Prostate gland (tissue), 2 donors: ENCODE results near the gene EVI5. TPM values are rescaled to one million over a fixed set of nuclear protein-coding genes. Genes with fewer than 3 reads are reported as not detected.

Experiments
- DNase-seq: peaks from one replicate; pipeline ENCODE4 v3.0.0-alpha.2; 2019; ENCODE audit warnings: low spot score
- H3K27ac ChIP-seq, 2 donors: fragments of 200-600 bp; sonication (generic); 2 replicates each; pipeline ENCODE4 v1.5.1; 2017 to 2019
- H3K27me3 ChIP-seq: fragments of 200-600 bp; sonication (generic); replicated peaks from 2 replicates; pipeline ENCODE4 v1.5.1; 2019; ENCODE audit not compliant: insufficient read depth
- H3K36me3 ChIP-seq, 2 donors: fragments of 200-600 bp; sonication (generic); 1 replicate in 1 of 2; 2 replicates in 1 of 2; pipeline versions ENCODE4 v1.5.1 to v1.8.1; 2017 to 2019
- H3K4me1 ChIP-seq: fragments of 200-600 bp; sonication (generic); replicated peaks from 2 replicates; pipeline ENCODE4 v1.5.1; 2019
- H3K4me3 ChIP-seq, 2 donors: fragments of 200-600 bp; sonication (generic); 2 replicates each; pipeline ENCODE4 v1.5.1; 2017 to 2019
- H3K9me3 ChIP-seq: fragments of 200-600 bp; sonication (generic); 2 replicates; pipeline ENCODE4 v1.5.1; 2017
- CTCF ChIP-seq, 4 experiments: fragments of 200-600 bp in 2 of 4; fragments of 450-650 bp in 2 of 4; sonication (generic) in 2 of 4; IDR thresholded peaks; 1 replicate in 3 of 4; 2 replicates in 1 of 4; pipeline ENCODE4 v1.5.1; 2016 to 2019; ENCODE audit warnings: antibody characterized with exemption in 4 of 4, mild to moderate bottlenecking in 2 of 4, moderate library complexity in 2 of 4
- POLR2A ChIP-seq: fragments of 450-650 bp; IDR thresholded peaks from one replicate; pipeline ENCODE4 v1.6.1; 2016; ENCODE audit warnings: antibody characterized with exemption, mild to moderate bottlenecking
- POLR2AphosphoS5 ChIP-seq: sonication (generic); formaldehyde crosslinking; IDR thresholded peaks from one replicate; pipeline ENCODE4 v1.6.1; 2017; ENCODE audit warnings: antibody characterized with exemption
- WGBS: methylation state at CpG from one replicate; pipeline ENCODE4 v1.1.5; 2018; 5-methylcytosine and 5-hydroxymethylcytosine counted together
- intact Hi-C: fragments of 100-400 bp; cut with DNase I; formaldehyde crosslinking; loops from one replicate; pipeline ENCODE4 v1.14.2; 2022
- total RNA-seq, 2 donors: library from RNA; depleted of rRNA; stranded (reverse); fragments of >200 nt; gene quantifications; one replicate each; pipeline ENCODE4 v1.1.0, GENCODE V29; 2016

Gene EVI5
- total RNA-seq, 2 donors from 2014 or later = 22.2 to 38.6 TPM

GRCh38 chr1:92691925-92692324 is 93.0 kb downstream of the EVI5 start:
- intact Hi-C loops = no loop called here
- no peaks in the 10 kb centered on the region for H3K36me3 ChIP-seq
- H3K9me3 ChIP-seq = no peaks in the 10 kb centered on the region
- H3K4me1 ChIP-seq = no peaks in the 10 kb centered on the region
- no peak for TF ChIP-seq CTCF (IDR thresholded peaks at IDR 0.05)
- TF ChIP-seq POLR2AphosphoS5 = no peak
- TF ChIP-seq POLR2A = no peak
- H3K27ac ChIP-seq = no peak overlapping the region
- no peak overlapping the region for H3K4me3 ChIP-seq
- WGBS = 46% methylated on average over 1 of the region's 1 CpG
- H3K27me3 ChIP-seq = no peaks in the 10 kb centered on the region
- no peak for DNase-seq

GRCh38 chr1:92690212-92690906 is 94.5 kb downstream of the EVI5 start:
- no peak overlapping the region for H3K27ac ChIP-seq
- intact Hi-C loops = no loop called here
- H3K36me3 ChIP-seq = no peaks in the 10 kb centered on the region
- no peak overlapping the region for H3K4me3 ChIP-seq
- TF ChIP-seq CTCF (IDR thresholded peaks at IDR 0.05) (no peak), POLR2AphosphoS5 (no peak), POLR2A (no peak)
- no peak for DNase-seq
- H3K27me3 ChIP-seq = no peaks in the 10 kb centered on the region
- 84% methylated on average over 3 of the region's 3 CpGs for WGBS
- no peaks in the 10 kb centered on the region for H3K9me3 ChIP-seq
- no peaks in the 10 kb centered on the region for H3K4me1 ChIP-seq

GRCh38 chr1:92679980-92680379 is 104.9 kb downstream of the EVI5 start:
- TF ChIP-seq CTCF (IDR thresholded peaks at IDR 0.05) (no peak), POLR2A (no peak), POLR2AphosphoS5 (no peak)
- intact Hi-C loops = no loop called here
- no peak for DNase-seq
- Histone ChIP-seq H3K36me3 (no peaks in the 10 kb centered on the region), H3K27me3 (no peaks in the 10 kb centered on the region), H3K4me1 (no peaks in the 10 kb centered on the region), H3K9me3 (no peaks in the 10 kb centered on the region), H3K27ac (no peak overlapping the region), H3K4me3 (no peak overlapping the region)
- WGBS = 96% methylated on average over 4 of the region's 4 CpGs

- 90% methylated on average over 5 of the region's 5 CpGs for WGBS
- no peaks in the 10 kb centered on the region for H3K9me3 ChIP-seq
Observed at GRCh38 chr1:92663775-92664174, 121.1 kb downstream of the EVI5 start.

GRCh38 chr1:92662048-92662447 is 122.9 kb downstream of the EVI5 start:
- H3K36me3 ChIP-seq = no peaks in the 10 kb centered on the region
- 99% methylated on average over 3 of the region's 3 CpGs for WGBS

More at GRCh38 chr1:92663775-92664174, 121.1 kb downstream of the EVI5 start:
- H3K27ac ChIP-seq = no peak overlapping the region
- no peak for TF ChIP-seq POLR2A
- intact Hi-C loops = no loop called here
- H3K27me3 ChIP-seq = no peaks in the 10 kb centered on the region
- no peak overlapping the region for H3K4me3 ChIP-seq
- H3K36me3 ChIP-seq = no peaks in the 10 kb centered on the region
- DNase-seq = no peak
- no peaks in the 10 kb centered on the region for H3K4me1 ChIP-seq

More at GRCh38 chr1:92662048-92662447, 122.9 kb downstream of the EVI5 start:
- Histone ChIP-seq H3K4me1 (no peaks in the 10 kb centered on the region), H3K27ac (no peak overlapping the region), H3K27me3 (no peaks in the 10 kb centered on the region), H3K9me3 (no peaks in the 10 kb centered on the region), H3K4me3 (no peak overlapping the region)
- no peak for TF ChIP-seq POLR2A
- no peak for TF ChIP-seq POLR2AphosphoS5
- TF ChIP-seq CTCF (IDR thresholded peaks at IDR 0.05) = no peak
- no peak for DNase-seq
- intact Hi-C loops = no loop called here
